Stomach smooth muscle (tissue), 2 donors: ENCODE measurements around the gene ZC3H18.

Source experiments
- H3K27ac ChIP-seq: one replicate; pipeline ENCODE4 v1.7.0; 2013; ENCODE audit warnings: mild to moderate bottlenecking, low read length, inconsistent platforms
- H3K27me3 ChIP-seq, 2 donors: one replicate each; pipeline ENCODE4 v1.7.0; 2013; ENCODE audit warnings: low read length in 2 of 2; ENCODE audit not compliant: insufficient read depth in 2 of 2, control insufficient read depth in 1 of 2
- H3K36me3 ChIP-seq, 2 donors: one replicate each; pipeline ENCODE4 v1.7.0; 2013; ENCODE audit warnings: low read length in 2 of 2; ENCODE audit not compliant: control insufficient read depth in 2 of 2, insufficient read depth in 2 of 2
- H3K4me1 ChIP-seq: one replicate; pipeline ENCODE4 v1.7.0; 2013; ENCODE audit warnings: low read length; ENCODE audit not compliant: control insufficient read depth, insufficient read depth
- H3K4me3 ChIP-seq, 2 donors: one replicate each; pipeline ENCODE4 v1.7.0; 2013; ENCODE audit warnings: low read length in 2 of 2
- H3K9ac ChIP-seq, 2 donors: one replicate each; pipeline ENCODE4 v1.7.0; 2013; ENCODE audit warnings: low read length in 2 of 2, mild to moderate bottlenecking in 1 of 2
- H3K9me3 ChIP-seq, 2 donors: one replicate each; pipeline ENCODE4 v1.7.0; 2013; ENCODE audit warnings: low read length in 2 of 2; ENCODE audit not compliant: control insufficient read depth in 2 of 2
- donor health status: healthy.
- donor health status: Pancreatic carcinoma.

Gene ZC3H18

GRCh38 chr16:88636488-88637265 is 66.5 kb downstream of the ZC3H18 start:
- H3K4me1 ChIP-seq = peaks cover 8% of the 10 kb centered on the region

GRCh38 chr16:88638323-88639230 is 68.4 kb downstream of the ZC3H18 start, which contains the start of gene IL17C:
TSS of gene IL17C (plus strand) at chr16:88638572. CDS start at chr16:88638642, 70 bp downstream.
- H3K4me1 ChIP-seq = peaks cover 8% of the 10 kb centered on the region
- H3K27me3 ChIP-seq = peaks cover 35 to 37% of the 10 kb centered on the region in 2 donors
- no peak within 1 kb of the TSS for H3K9ac ChIP-seq
- no peak within 1 kb of the TSS for H3K4me3 ChIP-seq
- no peaks in the 10 kb centered on the region for H3K36me3 ChIP-seq
- H3K27ac ChIP-seq = no peak within 1 kb of the TSS
- H3K9me3 ChIP-seq = no peaks in the 10 kb centered on the region

More at GRCh38 chr16:88636488-88637265, 66.5 kb downstream of the ZC3H18 start:
- no peak overlapping the region for H3K27ac ChIP-seq
- H3K9me3 ChIP-seq = no peaks in the 10 kb centered on the region
- no peak overlapping the region for H3K4me3 ChIP-seq
- no peak overlapping the region for H3K9ac ChIP-seq
- H3K27me3 ChIP-seq = peaks cover 35 to 40% of the 10 kb centered on the region in 2 donors
- peaks cover 0 to 3% of the 10 kb centered on the region in 2 donors for H3K36me3 ChIP-seq

- no peaks in the 10 kb centered on the region for H3K36me3 ChIP-seq
- H3K9me3 ChIP-seq = no peaks in the 10 kb centered on the region
- H3K4me3 ChIP-seq = no peak overlapping the region
- H3K27ac ChIP-seq = no peak overlapping the region
- H3K27me3 ChIP-seq = peaks cover 30 to 36% of the 10 kb centered on the region in 2 donors
- H3K4me1 ChIP-seq = peaks cover 8% of the 10 kb centered on the region
- no peak overlapping the region for H3K9ac ChIP-seq
Measured at GRCh38 chr16:88639231-88640038, 69.2 kb downstream of the ZC3H18 start.

GRCh38 chr16:88640039-88640495 is 69.9 kb downstream of the ZC3H18 start:
- no peak overlapping the region for H3K9ac ChIP-seq
- no peak overlapping the region for H3K4me3 ChIP-seq
- H3K27ac ChIP-seq = no peak overlapping the region
- peaks cover 30 to 35% of the 10 kb centered on the region in 2 donors for H3K27me3 ChIP-seq
- no peaks in the 10 kb centered on the region for H3K9me3 ChIP-seq
- H3K4me1 ChIP-seq = peaks cover 5% of the 10 kb centered on the region
- H3K36me3 ChIP-seq = no peaks in the 10 kb centered on the region

GRCh38 chr16:88640498-88641247 is 70.5 kb downstream of the ZC3H18 start:
- Histone ChIP-seq H3K27ac (no peak overlapping the region), H3K27me3 (peaks cover 30% of the 10 kb centered on the region in 2 donors)

GRCh38 chr16:88642881-88643643 is 72.9 kb downstream of the ZC3H18 start:
- H3K27ac ChIP-seq = no peak overlapping the region
- H3K4me1 ChIP-seq = peaks cover 5% of the 10 kb centered on the region
- peaks cover 23 to 27% of the 10 kb centered on the region in 2 donors for H3K27me3 ChIP-seq
- H3K4me3 ChIP-seq = no peak overlapping the region
- H3K9me3 ChIP-seq = no peaks in the 10 kb centered on the region
- no peak overlapping the region for H3K9ac ChIP-seq
- H3K36me3 ChIP-seq = no peaks in the 10 kb centered on the region

More at GRCh38 chr16:88640498-88641247, 70.5 kb downstream of the ZC3H18 start:
- no peaks in the 10 kb centered on the region for H3K9me3 ChIP-seq
- no peak overlapping the region for H3K9ac ChIP-seq
- no peaks in the 10 kb centered on the region for H3K36me3 ChIP-seq
- H3K4me1 ChIP-seq = peaks cover 5% of the 10 kb centered on the region
- no peak overlapping the region for H3K4me3 ChIP-seq

- no peaks in the 10 kb centered on the region for H3K9me3 ChIP-seq
- no peaks in the 10 kb centered on the region for H3K36me3 ChIP-seq
- H3K27me3 ChIP-seq = peaks cover 18 to 22% of the 10 kb centered on the region in 2 donors
- H3K9ac ChIP-seq = no peak overlapping the region
- no peak overlapping the region for H3K27ac ChIP-seq
- peaks cover 5% of the 10 kb centered on the region for H3K4me1 ChIP-seq
- no peak overlapping the region for H3K4me3 ChIP-seq
Measured at GRCh38 chr16:88643644-88643932, 73.4 kb downstream of the ZC3H18 start.

- no peak overlapping the region for H3K27ac ChIP-seq
- H3K36me3 ChIP-seq = no peaks in the 10 kb centered on the region
- H3K9ac ChIP-seq = no peak overlapping the region
- H3K4me1 ChIP-seq = peaks cover under 1% of the 10 kb centered on the region
- peaks cover 4% of the 10 kb centered on the region in 2 donors for H3K27me3 ChIP-seq
- no peak overlapping the region for H3K4me3 ChIP-seq
- no peaks in the 10 kb centered on the region for H3K9me3 ChIP-seq
Measured at GRCh38 chr16:88645455-88645854, 75.3 kb downstream of the ZC3H18 start.

- Histone ChIP-seq H3K4me3 (no peak overlapping the region), H3K36me3 (no peaks in the 10 kb centered on the region), H3K4me1 (peaks cover 3% of the 10 kb centered on the region), H3K9ac (no peak overlapping the region), H3K27me3 (peaks cover 0 to 7% of the 10 kb centered on the region in 2 donors), H3K9me3 (no peaks in the 10 kb centered on the region), H3K27ac (no peak overlapping the region)
Measured at GRCh38 chr16:88645941-88646340, 75.7 kb downstream of the ZC3H18 start.
